HG03095 (cell line): Measurements from ENCODE around the gene RSPH10B.
"Not testable (repeated sequence)": the region's sequence is repeated elsewhere in the genome, so short reads cannot be mapped to it uniquely, and the experiment has no call there.

Experiments
- ATAC-seq: cut with Tn5 transposase; IDR thresholded peaks from one replicate; pipeline ENCODE4 v1.9.1; 2021; ENCODE audit warnings: moderate library complexity; ENCODE audit not compliant: unreplicated experiment

Gene RSPH10B

DNA sequence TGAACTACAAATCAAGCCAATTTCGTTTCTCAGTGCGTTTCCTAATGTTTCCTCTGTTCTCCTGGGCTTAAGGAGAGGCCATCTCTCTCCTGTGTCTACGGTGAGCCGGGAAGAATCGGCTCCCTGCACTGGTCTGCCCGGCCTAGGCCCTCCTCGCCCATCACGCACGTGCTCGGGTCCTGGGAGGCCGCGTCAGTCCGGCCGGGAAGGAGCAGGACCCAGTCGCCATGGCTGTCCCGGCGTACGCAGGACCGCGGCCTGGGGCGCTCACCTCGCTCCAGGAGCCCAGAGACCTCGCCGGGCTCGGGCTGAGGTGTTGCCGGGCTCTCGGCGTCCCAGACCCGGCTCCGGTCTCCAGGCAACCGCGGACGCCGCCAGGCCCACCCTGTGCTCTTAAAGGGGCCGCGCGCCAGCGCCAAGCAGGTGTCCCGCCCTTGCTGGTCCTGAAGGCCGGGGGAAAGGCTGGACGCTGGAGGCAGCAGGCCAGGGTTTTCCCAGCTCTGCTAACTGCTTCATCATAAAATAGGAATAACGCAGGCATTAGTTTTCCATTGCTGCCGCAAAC lies at the start of gene RSPH10B:
TSS of gene RSPH10B (minus strand) at position 343 of the 565 bp plus-strand sequence. CDS start 3,573 bp downstream, outside the sequence.
- ATAC-seq = not testable (repeated sequence)

DNA sequence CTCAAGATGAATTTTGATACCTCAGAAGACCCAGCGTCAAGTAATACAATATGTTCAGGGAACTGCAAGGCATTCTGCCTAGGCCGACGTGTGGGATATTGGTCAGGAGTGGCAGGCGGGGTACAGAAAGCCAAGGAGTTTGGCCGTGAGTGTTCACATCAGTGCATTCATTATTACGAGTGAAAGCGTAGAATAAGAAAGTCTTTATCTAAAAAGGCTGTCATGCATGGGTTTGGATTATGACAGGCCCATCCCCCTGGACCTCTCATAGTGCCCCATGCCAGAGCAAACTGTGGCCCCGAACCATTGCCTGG lies 46.1 kb upstream of the RSPH10B start:
- no peak for ATAC-seq

- ATAC-seq = peak; percentile 25
Observed at GRCh38 chr7:6015917-6016652, 45.6 kb upstream of the RSPH10B start.

DNA sequence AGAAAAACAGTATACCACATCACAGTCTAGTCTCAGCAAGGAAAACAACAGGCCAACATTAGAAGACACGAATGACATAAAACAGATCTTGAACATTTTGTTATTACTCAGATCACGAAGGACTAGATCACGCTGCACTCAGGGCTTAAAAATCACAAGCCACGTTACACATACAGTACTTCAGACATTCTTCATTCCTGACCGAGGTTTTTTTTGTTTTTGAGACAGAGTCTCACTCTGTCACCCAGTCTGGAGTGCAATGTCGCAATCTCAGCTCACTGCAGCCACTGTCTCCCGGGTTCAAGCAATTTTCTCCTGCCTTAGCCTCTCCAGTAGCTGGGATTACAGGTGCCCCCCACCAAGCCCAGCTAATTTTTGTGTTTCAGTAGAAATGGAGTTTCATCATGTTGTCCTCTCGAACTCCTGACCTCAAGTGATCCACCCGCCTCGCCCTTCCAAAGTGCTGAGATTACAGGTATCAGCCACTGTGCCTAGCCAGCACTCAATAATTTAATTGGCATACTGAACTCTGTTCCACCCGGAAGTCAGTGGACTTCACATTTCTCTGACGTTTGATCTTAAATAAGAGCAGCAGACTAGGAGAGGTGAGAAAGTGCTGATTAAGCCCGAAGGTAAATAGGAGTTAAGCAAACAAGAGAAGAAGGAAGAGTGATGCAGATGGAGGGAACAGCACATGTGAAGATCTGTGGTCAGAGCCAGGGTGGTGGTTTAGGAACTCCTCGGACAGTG lies 42.0 kb upstream of the RSPH10B start:
- ATAC-seq = no peak

GRCh38 chr7:6011541-6011940 lies 41.1 kb upstream of the RSPH10B start:
- ATAC-seq = no peak

- ATAC-seq = not testable (repeated sequence)
Observed at GRCh38 chr7:6010370-6010769, 39.9 kb upstream of the RSPH10B start.

- ATAC-seq = peak; percentile 92
Observed at GRCh38 chr7:6008668-6009611, 38.5 kb upstream of the RSPH10B start, which contains the start of the genes AIMP2 and PMS2. Gene AIMP2, plus strand, starts transcription at chr7:6009272. Its CDS starts 92 bp downstream, at chr7:6009364. Gene PMS2, minus strand, starts transcription at chr7:6009049. Its CDS starts 30 bp downstream, at chr7:6009019.

DNA sequence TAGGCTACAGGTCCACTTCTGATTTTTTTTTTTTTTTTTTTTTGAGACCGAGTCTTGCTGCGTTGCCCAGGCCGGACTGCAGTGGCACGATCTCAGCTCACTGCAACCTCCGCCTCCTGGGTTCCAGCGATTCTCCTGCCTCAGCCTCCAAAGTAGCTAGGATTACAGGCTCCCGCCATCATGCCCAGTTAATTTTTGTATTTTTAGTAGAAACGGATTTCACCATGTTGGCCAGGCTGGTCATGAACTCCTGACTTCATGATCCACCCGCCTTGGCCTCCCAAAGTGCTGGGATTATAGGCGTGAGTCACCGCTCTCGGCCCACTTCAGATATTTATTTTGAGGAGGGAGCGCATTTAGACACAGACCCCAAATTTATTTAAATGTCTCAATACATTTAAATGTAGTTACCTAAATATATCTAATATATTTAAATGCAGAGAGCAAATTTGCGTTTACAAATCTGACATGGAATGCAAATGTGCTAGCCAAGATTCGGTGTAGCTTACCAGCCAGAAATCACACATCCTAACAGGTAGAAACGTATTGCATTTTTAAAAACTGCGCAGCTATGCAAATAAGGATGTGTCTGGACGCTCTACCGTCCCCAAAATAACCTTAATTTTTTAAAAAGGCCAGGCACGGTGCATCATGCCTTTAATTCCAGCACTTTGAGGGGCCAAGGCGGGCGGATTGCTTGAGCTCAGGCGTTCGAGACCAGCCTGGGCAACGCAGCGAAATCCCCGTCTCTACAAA lies 37.5 kb upstream of the RSPH10B start:
- ATAC-seq = not testable (repeated sequence)

DNA sequence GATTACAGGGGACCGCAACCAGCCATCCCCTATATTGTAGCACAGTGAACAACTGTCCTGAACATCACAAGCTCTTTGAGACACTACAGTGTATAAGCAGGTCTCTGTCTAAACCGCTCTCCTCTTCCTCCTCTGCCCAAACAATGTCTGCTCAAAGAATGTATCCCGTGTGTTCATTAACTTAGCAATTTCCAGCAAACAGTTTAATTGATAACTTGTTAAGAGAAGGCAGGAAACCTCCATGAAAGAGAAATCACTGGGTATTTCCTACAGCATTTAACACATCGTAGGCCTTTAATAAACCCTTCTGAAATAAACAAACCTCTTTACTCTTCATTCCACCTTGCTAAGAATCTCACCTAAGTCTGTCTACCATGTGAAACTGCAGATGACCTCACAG lies 36.9 kb upstream of the RSPH10B start:
- ATAC-seq = no peak

- no peak for ATAC-seq
Observed at GRCh38 chr7:5997210-5997808, 26.8 kb upstream of the RSPH10B start.

DNA sequence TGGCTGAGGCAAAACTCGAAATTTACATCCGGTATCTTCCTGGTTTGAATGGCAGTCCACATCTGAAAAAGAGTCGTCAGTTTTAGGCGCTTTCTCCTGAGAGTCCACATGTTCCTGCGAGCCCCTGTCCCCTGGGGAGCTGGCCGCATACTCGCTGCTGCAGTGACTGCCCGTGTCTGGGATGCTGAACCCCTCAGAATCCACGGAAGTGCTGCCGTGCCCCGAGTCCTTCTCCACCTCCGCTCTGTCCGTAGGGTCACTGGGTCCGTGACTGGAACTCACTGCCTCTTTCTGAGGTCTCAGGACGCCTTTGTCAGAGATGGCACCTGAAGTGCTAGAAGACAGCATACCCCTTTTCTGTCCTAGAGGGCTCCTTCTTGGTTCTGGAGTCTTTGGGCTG lies 16.6 kb upstream of the RSPH10B start:
- ATAC-seq = not testable (repeated sequence)

GRCh38 chr7:5979680-5980314 lies 9.3 kb upstream of the RSPH10B start:
- ATAC-seq = not testable (repeated sequence)

DNA sequence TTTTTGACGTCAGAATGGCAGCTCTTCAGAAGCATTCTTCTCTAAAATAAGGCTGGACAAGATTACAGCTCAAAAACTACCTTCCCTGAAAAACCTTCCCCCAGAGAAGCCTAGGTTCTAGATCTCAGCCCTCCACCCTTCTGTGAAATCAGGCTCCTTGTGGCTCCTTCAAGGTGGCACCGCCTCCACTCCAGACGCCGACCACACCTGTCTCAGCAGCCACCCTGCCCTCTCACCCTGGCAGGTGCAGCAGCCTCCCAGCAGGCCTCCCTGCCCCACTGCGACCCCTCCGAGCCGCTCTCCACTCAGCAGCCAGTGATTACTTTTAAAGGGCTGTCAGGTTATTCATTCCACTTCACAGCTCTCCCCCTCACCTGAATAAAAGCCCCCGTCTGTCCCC lies 3.1 kb upstream of the RSPH10B start:
- ATAC-seq = not testable (repeated sequence)

- ATAC-seq = not testable (repeated sequence)
Observed at GRCh38 chr7:5963810-5964209, 6.7 kb downstream of the RSPH10B start.

DNA sequence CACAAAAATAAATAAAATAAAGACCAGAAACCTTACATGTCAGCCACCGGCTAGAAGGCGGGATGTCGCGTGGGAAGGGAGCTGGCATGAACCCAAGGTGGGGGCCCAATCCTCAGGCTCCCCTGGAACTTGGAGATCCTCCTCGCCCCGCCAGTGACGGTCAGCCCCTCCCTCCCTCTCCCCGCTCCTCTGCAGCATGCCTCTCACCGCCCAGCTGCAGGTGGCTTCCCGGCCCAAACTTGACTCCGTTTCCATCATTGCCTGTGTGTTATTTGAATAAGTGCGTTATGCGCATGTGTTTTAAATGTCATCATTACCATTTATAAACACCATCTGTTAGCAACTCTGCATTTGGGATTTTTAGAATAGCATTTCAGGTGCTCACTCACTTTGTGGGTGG lies 7.3 kb downstream of the RSPH10B start:
- not testable (repeated sequence) for ATAC-seq

GRCh38 chr7:5934945-5935450 lies 35.5 kb downstream of the RSPH10B start:
- ATAC-seq = not testable (repeated sequence)

DNA sequence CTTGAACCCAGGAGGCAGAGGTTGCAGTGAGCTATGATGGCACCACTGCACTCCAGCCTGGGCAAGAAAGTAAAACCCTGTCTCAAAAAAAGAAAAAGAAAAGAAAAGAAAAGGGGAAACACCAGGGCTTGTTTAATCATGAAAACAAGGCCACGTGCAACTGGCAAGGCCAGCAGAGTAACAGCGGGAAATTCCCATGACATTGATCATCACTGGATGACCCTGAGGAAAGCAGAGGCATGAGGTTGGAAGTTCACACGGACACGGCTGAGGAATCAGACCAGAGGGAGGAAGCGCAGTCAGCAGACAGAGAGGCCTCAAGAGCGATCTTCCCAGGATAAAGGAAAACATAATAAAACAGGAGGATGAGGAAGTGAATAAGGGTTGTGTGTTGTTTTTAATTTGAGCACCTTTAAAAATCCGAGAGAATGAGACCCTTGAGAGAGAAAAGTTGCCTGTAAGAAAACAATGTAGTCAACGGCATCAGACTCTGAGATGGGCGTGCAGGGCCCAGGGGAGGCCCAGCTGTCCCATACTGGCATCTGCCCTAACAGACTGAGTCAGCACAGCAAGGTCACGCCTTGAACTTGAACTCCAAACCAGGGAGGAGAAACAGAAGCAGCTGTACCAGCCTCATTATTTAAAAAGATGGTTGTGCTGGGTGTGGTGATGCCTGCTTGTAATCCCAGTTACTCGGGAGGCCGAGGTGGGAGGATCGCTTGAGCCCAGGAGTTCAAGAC lies 38.4 kb downstream of the RSPH10B start:
- ATAC-seq = not testable (repeated sequence)

- ATAC-seq = not testable (repeated sequence)
Observed at GRCh38 chr7:5931250-5931649, 39.2 kb downstream of the RSPH10B start.
